Measurements from ENCODE around the gene STOML1. TPM values are rescaled to one million over a fixed set of nuclear protein-coding genes. Genes with fewer than 3 reads are reported as not detected.
"Not testable (repeated sequence)": the region's sequence is repeated elsewhere in the genome, so short reads cannot be mapped to it uniquely, and the experiment has no call there.

Gene STOML1
- total RNA-seq, 1 experiment from 2014 or later = 10.5 TPM

DNA sequence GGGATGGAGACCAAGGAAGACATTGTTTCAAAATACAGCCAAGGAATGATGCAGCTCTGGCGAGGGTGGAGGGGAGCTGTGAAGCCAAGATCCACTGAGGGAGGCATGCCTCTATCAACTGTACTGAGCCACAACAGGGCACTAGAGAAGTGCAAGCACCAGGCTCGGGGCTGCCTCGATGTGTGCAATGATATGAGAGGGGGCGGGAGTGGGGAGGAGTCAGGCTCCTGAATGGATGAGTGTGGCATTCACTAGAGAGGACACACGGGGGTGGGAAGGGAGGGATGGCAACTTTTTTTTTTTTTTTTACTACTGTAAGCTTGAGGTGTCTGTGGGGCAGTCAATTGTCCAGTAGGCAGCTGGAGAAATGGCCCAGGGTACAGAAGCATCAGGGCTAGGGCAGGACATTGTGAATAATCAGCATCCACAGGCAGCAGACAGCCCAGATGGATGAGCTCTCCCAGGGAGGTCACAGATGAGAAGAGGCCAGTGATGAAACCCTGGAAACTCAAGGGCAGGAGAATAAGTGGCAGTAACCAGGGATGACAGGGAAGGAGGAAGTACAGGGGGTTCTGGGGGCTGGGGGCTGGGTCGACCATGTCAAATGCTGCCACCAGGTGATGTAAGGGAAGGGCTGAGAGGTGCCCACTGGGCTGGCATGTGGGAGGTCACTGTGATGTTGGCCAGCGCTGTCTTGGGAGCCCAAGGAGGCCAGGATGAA, 5.9 kb downstream of the STOML1 start:
- no peak for DNase-seq
- no peak overlapping the region for H3K4me3 ChIP-seq (ENCODE audit: insufficient read depth, low read depth, low read length)
- no peaks in the 10 kb centered on the region for H3K36me3 ChIP-seq (replicated peaks; ENCODE audit: control insufficient read depth, insufficient read depth, low read length)
- no peaks in the 10 kb centered on the region for H3K27me3 ChIP-seq (ENCODE audit: control insufficient read depth, insufficient read depth, low read length)

DNA sequence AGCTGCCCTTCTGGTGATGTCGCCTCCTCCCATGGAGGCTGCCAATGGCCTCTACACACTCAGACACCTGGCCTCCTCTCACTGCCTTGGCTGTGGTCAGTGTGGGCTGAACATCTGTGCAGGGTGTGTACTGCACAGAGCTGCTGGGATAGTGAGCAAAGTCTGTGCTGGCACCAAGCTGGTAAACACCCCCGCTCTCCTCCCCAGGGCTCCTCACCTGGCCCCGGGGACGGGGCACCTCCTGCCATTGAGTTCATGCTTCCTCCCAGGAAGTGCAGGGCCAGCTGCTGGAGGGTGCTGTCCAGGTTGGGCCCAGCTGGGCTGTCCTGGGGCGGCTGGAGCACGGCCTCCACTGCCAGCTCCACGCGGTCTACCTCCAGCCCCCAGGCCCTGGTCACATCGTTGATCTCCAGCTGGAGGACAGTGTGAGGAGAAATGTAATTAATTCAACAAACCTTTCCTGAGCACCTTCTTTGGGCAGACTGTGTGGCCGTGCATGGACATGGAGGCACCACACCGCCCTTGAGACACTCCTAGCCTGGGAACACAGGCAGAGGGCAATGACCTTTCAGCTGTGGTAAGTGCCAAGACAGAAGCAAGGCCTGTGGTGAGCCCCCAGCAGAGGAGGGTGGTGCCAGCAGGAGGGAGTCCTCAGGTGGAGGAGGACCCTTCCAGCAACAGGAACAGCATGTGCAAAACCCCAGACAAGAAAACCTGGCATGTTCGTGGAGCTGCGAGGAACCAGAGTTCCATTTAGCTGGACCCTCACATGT, 6.8 kb downstream of the STOML1 start:
- DNase-seq = no peak
- H3K36me3 ChIP-seq (replicated peaks; ENCODE audit: control insufficient read depth, insufficient read depth, low read length) = no peaks in the 10 kb centered on the region
- no peaks in the 10 kb centered on the region for H3K27me3 ChIP-seq (ENCODE audit: control insufficient read depth, insufficient read depth, low read length)
- no peak overlapping the region for H3K4me3 ChIP-seq (ENCODE audit: insufficient read depth, low read depth, low read length)

DNA sequence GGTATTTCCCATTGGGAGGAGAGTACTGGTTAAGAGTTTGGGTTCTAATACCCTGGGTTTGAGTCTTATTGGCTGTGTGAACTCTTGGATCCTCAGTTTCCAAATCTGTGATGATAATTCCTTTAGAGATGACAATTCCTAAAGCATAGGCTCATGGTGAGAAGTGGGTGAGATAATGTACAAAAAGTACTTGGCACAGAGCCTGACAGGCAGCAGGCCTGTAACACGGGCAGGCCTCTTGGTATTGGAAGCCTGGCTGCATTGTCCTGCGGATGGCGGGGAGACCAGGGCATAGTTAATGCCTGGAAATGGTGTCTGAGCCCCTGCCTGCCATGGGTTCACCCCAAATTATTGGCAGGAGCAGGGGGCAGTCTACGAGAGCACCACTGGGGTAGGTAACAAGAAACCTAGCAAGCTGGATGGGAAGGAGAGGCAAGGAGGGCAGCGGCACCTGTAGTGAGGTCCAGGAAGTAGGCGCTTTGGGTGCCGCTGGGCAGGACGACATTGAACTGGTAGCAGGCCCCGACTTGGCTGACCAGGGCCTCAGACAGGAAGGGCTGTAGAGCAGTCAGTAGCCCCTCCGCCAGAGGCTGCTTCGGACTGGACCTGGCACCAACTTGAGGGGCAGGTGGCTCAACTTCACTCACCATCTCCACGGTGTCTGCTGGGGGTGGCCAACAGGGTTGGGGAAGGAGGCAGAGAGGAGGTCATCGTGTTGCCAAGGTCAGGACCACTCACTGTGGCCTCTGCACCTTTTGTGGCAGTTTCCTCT, 7.7 kb downstream of the STOML1 start:
- no peak overlapping the region for H3K4me3 ChIP-seq (ENCODE audit: insufficient read depth, low read depth, low read length)
- DNase-seq = no peak
- no peaks in the 10 kb centered on the region for H3K27me3 ChIP-seq (ENCODE audit: control insufficient read depth, insufficient read depth, low read length)
- H3K36me3 ChIP-seq (replicated peaks; ENCODE audit: control insufficient read depth, insufficient read depth, low read length) = no peaks in the 10 kb centered on the region

DNA sequence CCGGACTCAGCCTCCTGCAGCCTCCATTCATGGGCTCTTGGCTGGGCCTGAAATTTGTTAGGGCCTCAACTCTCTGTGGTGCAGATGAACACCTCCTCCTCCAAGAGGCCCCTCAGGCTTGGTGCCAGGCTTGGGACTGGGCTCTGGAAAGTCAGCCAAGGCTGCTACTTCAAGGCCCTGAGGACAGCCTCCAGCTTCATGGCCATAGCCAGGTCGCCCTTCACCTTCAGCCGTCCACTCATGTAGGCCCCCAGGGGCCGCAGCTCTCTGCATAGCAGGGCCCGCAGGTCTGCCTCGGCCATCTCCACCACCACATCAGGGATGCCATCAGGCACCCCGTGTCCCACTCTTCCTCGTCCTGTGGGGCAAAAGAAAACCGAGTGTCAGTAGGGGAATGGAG, 8.3 kb downstream of the STOML1 start:
- H3K36me3 ChIP-seq (replicated peaks; ENCODE audit: control insufficient read depth, insufficient read depth, low read length) = no peaks in the 10 kb centered on the region
- no peak for DNase-seq
- H3K4me3 ChIP-seq (ENCODE audit: insufficient read depth, low read depth, low read length) = no peak overlapping the region
- no peaks in the 10 kb centered on the region for H3K27me3 ChIP-seq (ENCODE audit: control insufficient read depth, insufficient read depth, low read length)

DNA sequence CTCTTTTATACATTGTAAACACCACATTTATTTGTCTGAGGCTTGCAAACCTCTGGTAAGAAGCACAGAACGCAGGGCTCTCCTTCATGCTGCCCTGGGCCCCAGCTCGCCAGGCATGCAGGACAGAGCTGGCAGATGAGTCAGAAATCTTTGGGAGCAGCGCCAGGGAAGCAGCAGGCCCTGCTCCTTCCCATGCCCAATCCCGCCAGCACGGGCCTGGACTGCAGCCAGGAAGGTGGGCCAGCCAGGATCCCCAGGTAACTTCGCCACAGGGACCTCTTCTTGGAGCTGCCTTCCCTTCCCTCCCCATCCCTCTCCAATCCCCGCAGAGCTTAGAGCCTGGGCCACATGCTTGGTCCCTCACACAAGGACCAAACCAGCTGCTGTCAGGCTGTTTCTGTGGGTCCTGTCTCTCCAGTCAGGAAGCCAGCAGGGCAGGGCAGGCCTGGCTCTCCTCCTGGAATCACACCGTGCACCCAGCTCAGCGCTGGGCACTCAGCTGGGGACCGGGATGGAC, 8.8 kb downstream of the STOML1 start:
- Histone ChIP-seq H3K36me3 (replicated peaks; ENCODE audit: control insufficient read depth, insufficient read depth, low read length) (no peaks in the 10 kb centered on the region), H3K4me3 (ENCODE audit: insufficient read depth, low read depth, low read length) (no peak overlapping the region), H3K27me3 (ENCODE audit: control insufficient read depth, insufficient read depth, low read length) (no peaks in the 10 kb centered on the region)
- DNase-seq = no peak

DNA sequence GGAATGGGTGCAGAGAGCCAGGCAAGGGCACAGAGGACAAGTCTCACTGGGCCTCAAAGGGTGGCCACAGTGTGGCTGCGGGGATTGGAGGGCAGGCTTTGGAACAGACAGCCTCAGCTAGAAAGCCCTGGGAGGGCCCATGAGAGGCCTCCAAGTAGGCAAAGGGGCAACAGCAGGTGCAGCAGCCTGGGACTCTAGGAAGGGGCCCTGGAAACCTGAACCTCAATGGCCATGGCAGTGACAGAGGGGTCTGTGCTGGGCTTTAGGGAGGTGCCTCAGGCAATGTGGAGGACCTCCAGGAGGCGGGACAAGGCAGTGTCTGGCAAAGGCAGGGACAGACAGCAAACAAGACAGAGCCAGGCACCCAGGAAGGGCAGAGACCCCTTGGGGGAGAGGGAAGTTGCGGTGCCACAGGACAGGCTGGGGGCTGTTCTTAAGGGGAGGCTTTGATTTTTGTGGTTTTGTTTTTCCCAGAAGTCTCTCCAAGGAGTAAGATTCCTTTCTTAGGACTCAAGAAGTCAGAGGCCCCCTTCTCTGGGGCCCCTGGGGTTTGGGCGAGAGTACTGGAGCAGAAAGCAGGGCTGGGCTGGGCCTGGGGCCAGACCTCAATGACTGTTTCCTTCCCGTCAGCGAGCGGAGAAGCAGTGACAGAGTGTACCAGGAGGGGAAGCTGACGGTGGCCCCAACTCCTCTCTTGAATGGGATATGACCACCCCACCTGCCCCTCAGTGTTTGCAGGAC, 9.7 kb downstream of the STOML1 start:
- DNase-seq = no peak
- H3K27me3 ChIP-seq (ENCODE audit: control insufficient read depth, insufficient read depth, low read length) = no peaks in the 10 kb centered on the region
- no peaks in the 10 kb centered on the region for H3K36me3 ChIP-seq (replicated peaks; ENCODE audit: control insufficient read depth, insufficient read depth, low read length)
- H3K4me3 ChIP-seq (ENCODE audit: insufficient read depth, low read depth, low read length) = no peak overlapping the region

DNA sequence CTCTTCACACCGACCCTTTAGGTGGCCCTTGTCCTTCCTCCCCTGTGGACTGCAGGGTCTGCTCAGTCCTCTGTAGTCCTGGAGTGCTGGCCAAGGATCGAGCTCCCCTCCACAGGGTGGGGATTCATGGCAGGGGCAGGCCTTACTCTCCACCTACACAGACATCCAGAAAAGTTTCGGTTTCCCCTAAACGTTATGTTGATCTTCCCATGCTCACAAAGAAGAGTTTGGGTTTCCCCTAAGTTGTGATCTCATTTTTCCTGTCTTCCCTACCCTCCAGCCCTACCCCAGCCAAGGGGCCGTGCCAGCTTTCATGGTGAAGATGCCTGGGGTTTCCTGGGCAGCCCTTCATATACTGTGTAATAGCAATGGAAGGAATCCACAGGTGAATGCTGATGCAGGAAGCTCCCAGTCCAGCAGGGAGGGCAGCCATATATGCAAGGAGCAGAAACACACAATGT, 10.3 kb downstream of the STOML1 start:
- H3K27me3 ChIP-seq (ENCODE audit: control insufficient read depth, insufficient read depth, low read length) = no peaks in the 10 kb centered on the region
- no peak overlapping the region for H3K4me3 ChIP-seq (ENCODE audit: insufficient read depth, low read depth, low read length)
- no peak for DNase-seq

DNA sequence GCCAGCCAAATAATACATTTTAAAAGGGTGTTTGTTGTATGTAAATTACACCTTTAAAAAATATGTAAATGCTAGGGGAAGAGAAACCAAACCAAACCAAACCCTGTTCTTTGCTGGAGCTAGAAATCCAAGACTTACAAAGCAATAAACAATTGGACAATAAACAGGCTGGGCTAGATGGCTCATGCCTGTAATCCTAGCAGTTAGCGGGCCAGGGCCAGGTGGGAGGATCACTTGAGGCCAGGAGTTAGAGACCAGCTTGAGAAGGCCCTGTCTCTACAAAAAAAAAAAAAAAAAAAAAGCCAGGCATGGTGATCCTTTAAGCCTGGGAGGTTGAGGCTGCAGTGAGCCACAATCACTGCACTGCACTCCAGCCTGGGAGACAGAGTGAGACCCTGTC, 12.5 kb downstream of the STOML1 start:
- DNase-seq = no peak
- Histone ChIP-seq H3K36me3 (replicated peaks; ENCODE audit: control insufficient read depth, insufficient read depth, low read length) (no peaks in the 10 kb centered on the region), H3K4me3 (ENCODE audit: insufficient read depth, low read depth, low read length) (no peak overlapping the region), H3K27me3 (ENCODE audit: control insufficient read depth, insufficient read depth, low read length) (no peaks in the 10 kb centered on the region)

More for the DNA sequence above, 10.3 kb downstream of the STOML1 start:
- no peaks in the 10 kb centered on the region for H3K36me3 ChIP-seq (replicated peaks; ENCODE audit: control insufficient read depth, insufficient read depth, low read length)

DNA sequence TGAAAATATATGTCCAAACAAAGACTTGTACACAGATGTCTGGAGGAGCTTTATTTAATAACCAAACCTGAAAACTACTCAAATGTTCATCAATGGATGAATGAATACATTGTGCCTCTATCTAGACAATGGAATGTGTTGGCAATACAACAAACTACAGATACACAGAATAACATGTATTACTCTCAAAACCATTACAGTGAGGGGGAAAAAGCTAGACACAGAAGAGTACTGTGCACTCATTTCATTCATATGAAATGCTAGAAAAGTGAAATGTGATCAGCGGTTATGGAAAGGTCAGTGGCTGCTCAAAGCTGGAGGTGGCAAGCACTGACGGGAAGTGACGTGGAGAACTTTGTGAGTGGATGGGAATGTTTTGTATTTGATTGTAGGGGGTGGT, 13.2 kb downstream of the STOML1 start:
- H3K4me3 ChIP-seq (ENCODE audit: insufficient read depth, low read depth, low read length) = no peak overlapping the region
- DNase-seq = no peak
- H3K27me3 ChIP-seq (ENCODE audit: control insufficient read depth, insufficient read depth, low read length) = no peaks in the 10 kb centered on the region
- no peaks in the 10 kb centered on the region for H3K36me3 ChIP-seq (replicated peaks; ENCODE audit: control insufficient read depth, insufficient read depth, low read length)

DNA sequence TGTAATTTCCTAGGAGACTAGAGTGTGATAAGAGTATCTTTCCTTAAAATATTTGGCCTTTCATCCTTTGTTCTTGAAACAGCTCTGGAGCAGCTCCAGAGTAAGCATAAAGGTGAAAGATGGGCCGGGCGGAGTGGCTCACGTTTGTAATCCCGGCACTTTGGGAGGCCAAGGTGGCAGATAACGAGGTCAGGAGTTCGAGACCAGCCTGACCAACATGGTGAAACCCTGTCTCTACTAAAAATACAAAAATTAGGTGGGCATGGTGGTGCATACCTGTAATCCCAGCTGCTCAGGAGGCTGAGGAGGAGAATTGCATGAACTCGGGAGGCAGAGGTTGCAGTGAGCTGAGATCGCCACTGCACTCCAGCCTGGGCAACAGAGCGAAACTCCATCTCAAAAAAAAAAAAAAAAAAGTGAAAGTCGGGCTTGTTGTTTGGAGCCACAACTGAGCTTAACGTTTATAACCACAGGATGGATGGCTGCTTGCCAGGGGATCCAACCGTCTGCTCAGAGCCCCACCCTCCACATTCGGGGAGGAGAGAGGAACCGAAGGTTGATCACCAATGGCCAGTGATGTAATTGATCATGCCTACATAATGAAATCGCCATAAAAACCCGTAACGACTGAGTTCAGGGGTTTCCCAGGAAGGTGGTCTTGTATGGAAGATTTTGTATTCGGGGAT, 16.5 kb downstream of the STOML1 start:
- H3K4me3 ChIP-seq (ENCODE audit: insufficient read depth, low read depth, low read length); H3K27me3 ChIP-seq (ENCODE audit: control insufficient read depth, insufficient read depth, low read length); H3K36me3 ChIP-seq (replicated peaks; ENCODE audit: control insufficient read depth, insufficient read depth, low read length): not testable (repeated sequence)
- DNase-seq = peak; percentile 14

DNA sequence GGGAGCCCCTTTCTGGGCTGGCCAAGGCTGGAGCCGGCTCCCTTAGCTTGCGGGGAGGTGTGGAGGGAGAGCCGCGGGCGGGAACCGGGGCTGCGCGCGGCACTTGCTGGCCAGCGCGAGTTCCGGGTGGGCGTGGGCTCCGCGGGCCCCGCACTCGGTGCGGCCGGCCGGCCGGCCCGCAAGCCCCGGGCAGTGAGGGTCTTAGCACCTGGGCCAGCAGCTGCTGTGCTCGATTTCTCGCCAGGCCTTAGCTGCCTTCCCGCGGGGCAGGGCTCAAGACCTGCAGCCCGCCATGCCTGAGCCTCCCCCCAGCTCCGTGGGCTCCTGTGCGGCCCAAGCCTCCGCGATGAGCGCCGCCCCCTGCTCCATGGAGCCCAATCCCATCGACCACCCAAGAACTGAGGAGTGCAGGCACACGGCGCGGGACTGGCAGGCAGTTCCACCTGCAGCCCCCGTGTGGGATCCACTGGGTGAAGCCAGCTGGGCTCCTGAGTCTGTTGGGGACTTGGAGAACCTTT, 18.4 kb downstream of the STOML1 start:
- not testable (repeated sequence) for H3K27me3 ChIP-seq (ENCODE audit: control insufficient read depth, insufficient read depth, low read length); H3K4me3 ChIP-seq (ENCODE audit: insufficient read depth, low read depth, low read length); DNase-seq; H3K36me3 ChIP-seq (replicated peaks; ENCODE audit: control insufficient read depth, insufficient read depth, low read length)

DNA sequence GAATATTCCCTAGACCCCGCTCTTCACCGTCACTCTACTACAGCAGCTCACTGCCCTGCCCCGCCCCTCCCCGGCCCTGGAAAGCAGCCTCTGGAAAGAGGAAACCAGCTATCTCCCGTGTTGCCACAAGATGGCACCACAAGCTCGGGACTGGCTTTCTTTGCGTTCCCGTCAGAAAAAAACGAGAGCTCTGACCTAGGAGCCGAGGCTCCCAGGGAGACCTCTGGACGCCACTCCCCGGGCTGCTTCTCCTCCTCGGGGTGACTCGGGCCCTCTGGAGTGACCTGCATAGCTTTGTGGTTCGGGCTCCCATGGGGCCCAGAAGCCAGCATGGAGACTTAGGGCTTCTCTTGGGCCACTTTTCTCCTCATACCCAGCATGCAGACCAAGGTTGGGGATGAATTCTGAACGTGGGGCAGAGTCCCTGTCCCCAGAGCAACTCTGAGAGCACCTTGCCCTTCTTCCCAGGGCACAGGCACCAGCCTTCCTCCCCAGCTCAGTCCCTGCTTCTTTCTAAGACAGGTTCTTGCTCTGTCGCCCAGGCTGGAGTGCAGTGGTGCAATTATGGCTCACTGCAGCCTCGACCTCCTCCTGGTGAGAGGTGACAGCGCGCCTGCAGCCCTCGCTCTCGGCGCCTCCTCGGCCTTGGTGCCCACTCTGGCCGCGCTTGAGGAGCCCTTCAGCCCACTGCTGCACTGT, 19.0 kb downstream of the STOML1 start:
- peak; percentile 93 for DNase-seq
- Histone ChIP-seq H3K27me3 (ENCODE audit: control insufficient read depth, insufficient read depth, low read length) (no peaks in the 10 kb centered on the region), H3K4me3 (ENCODE audit: insufficient read depth, low read depth, low read length) (no peak overlapping the region; the same call in 1 of the 2 replicates), H3K36me3 (replicated peaks; ENCODE audit: control insufficient read depth, insufficient read depth, low read length) (no peaks in the 10 kb centered on the region)

DNA sequence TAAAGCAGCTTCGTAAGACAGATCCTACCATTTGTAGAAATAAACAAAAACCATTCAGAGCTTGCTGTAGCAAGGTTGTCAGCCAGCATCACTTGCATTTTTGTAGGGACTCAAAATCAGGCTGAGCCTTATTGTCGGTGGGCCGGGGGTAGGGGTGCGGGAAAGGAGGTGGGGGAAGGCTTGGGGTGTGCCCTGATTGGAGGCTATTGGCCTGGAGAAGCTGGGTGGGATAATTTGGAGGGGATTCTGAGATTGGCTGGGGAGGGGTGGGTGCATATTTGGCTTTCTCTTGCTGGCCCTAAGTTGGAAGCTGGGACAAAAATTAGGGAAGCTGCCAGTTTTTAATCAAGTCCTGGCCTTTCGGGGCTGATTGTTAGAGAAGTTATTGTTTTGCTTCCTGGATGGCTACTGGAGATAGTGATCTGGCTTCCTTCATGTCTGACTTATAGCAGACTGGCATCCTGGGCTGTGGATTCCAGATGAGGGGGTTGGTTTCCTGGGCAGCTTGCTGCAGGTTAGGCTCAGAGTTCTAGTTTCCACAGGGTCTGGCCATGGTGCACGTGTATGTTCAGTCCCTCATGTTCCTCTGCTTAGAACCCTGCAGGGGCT, 22.8 kb downstream of the STOML1 start:
- no peak for DNase-seq
- Histone ChIP-seq H3K27me3 (ENCODE audit: control insufficient read depth, insufficient read depth, low read length) (no peaks in the 10 kb centered on the region), H3K36me3 (replicated peaks; ENCODE audit: control insufficient read depth, insufficient read depth, low read length) (no peaks in the 10 kb centered on the region), H3K4me3 (ENCODE audit: insufficient read depth, low read depth, low read length) (no peak overlapping the region)
